HepG2 (cell line): ENCODE data around the gene YY1. TPM values are rescaled to one million over a fixed set of nuclear protein-coding genes. Genes with fewer than 3 reads are reported as not detected.

Source experiments
- GATAD2A ChIP-seq: IDR thresholded peaks from 2 replicates; pipeline ENCODE4 v1.6.1; 2016
- KLF16 ChIP-seq, 2 experiments: sonication (generic) in 1 of 2; formaldehyde crosslinking in 1 of 2; IDR thresholded peaks; 2 replicates each; pipeline versions ENCODE4 v1.6.1 to v1.8.0; 2016 to 2023; ENCODE audit warnings: missing genetic modification reagents in 2 of 2, missing compliant biosample characterization in 1 of 2
- MED8 ChIP-seq: sonication (generic); formaldehyde crosslinking; IDR thresholded peaks from 2 replicates; pipeline ENCODE4 v1.8.1; 2023; ENCODE audit warnings: mild to moderate bottlenecking, missing genetic modification reagents; ENCODE audit not compliant: insufficient replicate concordance
- MLLT10 ChIP-seq: sonication (generic); formaldehyde crosslinking; IDR thresholded peaks from 2 replicates; pipeline ENCODE4 v1.4.0; 2020; ENCODE audit warnings: missing genetic modification reagents
- MXI1 ChIP-seq: IDR thresholded peaks from 3 replicates; pipeline ENCODE4 v1.6.1; 2012; ENCODE audit warnings: low read depth, low read length, inconsistent platforms, borderline replicate concordance
- NFIB ChIP-seq: sonication (generic); formaldehyde crosslinking; IDR thresholded peaks from 2 replicates; pipeline ENCODE4 v1.9.0; 2021; ENCODE audit warnings: missing genetic modification reagents, mild to moderate bottlenecking, borderline replicate concordance
- SCMH1 ChIP-seq: sonication (generic); formaldehyde crosslinking; IDR thresholded peaks from 2 replicates; pipeline ENCODE4 v1.9.0; 2021; ENCODE audit warnings: missing genetic modification reagents, mild to moderate bottlenecking, borderline replicate concordance
- TEAD2 ChIP-seq: sonication (generic); formaldehyde crosslinking; IDR thresholded peaks from 2 replicates; pipeline ENCODE4 v1.9.0; 2021; ENCODE audit warnings: missing genetic modification reagents
- ZSCAN25 ChIP-seq: sonication (generic); formaldehyde crosslinking; IDR thresholded peaks from 2 replicates; pipeline ENCODE4 v1.8.0; 2022; ENCODE audit warnings: mild to moderate bottlenecking, missing genetic modification reagents
- polyA plus RNA-seq, 8 experiments: library from polyadenylated mRNA; depleted of rRNA in 3 of 8; stranded (reverse) in 7 of 8; unstranded in 1 of 8; fragments of >200 nt; fragmentation: Illumina TruSeq in 4 of 8; extraction: Trizol in 4 of 8; gene quantifications; 2 replicates each; pipeline versions ENCODE4 v1.2.1 to v1.2.3, GENCODE V29; 2011 to 2016; ENCODE audit warnings: low read depth in 4 of 8, missing spikeins in 1 of 8, mixed read lengths in 1 of 8; ENCODE audit not compliant: insufficient read depth in 1 of 8
- total RNA-seq, 5 experiments: library from RNA; depleted of rRNA; stranded (reverse); fragments of >200 nt; fragmentation: Illumina TruSeq; extraction: Trizol; gene quantifications; 2 replicates each; pipeline ENCODE4 v1.2.3, GENCODE V29; 2016; ENCODE audit warnings: low read depth in 1 of 5
- TF ChIP-seq, protein P1 (sequence below): sonication (generic); formaldehyde crosslinking; IDR thresholded peaks from 2 replicates; pipeline ENCODE4 v1.4.0; 2020; ENCODE audit warnings: mild to moderate bottlenecking, missing genetic modification reagents
- TF ChIP-seq, protein P2 (sequence below): sonication (generic); formaldehyde crosslinking; IDR thresholded peaks from 2 replicates; pipeline ENCODE4 v1.5.0; 2020; ENCODE audit warnings: mild to moderate bottlenecking, low read depth, missing genetic modification reagents, borderline replicate concordance
- TF ChIP-seq, protein P3 (sequence below), 2 experiments: fragments of 450-650 bp in 1 of 2; sonication (generic) in 1 of 2; formaldehyde crosslinking; IDR thresholded peaks; 2 replicates each; pipeline versions ENCODE4 v1.5.0 to v1.8.0; 2020 to 2022; ENCODE audit warnings: mild to moderate bottlenecking in 1 of 2, missing genetic modification reagents in 1 of 2
- TF ChIP-seq, protein P4 (sequence below): sonication (generic); formaldehyde crosslinking; IDR thresholded peaks from 2 replicates; pipeline ENCODE4 v1.5.0; 2020; ENCODE audit warnings: mild to moderate bottlenecking, missing genetic modification reagents
- TF ChIP-seq, protein P5 (sequence below): sonication (generic); formaldehyde crosslinking; conservative IDR thresholded peaks from 2 replicates; pipeline ENCODE4 v1.5.0; 2020; ENCODE audit warnings: missing genetic modification reagents
- TF ChIP-seq, protein P6 (sequence below): sonication (generic); formaldehyde crosslinking; IDR thresholded peaks from 2 replicates; pipeline ENCODE4 v1.5.1; 2020; ENCODE audit warnings: missing genetic modification reagents, mild to moderate bottlenecking, borderline replicate concordance

YY1 gene
- total and polyA plus RNA-seq, 2 of the 13 experiments (the other 11 are each of a cell fraction or from before 2014, with no cell fraction given), result 29.4 to 68.1 TPM

DNA sequence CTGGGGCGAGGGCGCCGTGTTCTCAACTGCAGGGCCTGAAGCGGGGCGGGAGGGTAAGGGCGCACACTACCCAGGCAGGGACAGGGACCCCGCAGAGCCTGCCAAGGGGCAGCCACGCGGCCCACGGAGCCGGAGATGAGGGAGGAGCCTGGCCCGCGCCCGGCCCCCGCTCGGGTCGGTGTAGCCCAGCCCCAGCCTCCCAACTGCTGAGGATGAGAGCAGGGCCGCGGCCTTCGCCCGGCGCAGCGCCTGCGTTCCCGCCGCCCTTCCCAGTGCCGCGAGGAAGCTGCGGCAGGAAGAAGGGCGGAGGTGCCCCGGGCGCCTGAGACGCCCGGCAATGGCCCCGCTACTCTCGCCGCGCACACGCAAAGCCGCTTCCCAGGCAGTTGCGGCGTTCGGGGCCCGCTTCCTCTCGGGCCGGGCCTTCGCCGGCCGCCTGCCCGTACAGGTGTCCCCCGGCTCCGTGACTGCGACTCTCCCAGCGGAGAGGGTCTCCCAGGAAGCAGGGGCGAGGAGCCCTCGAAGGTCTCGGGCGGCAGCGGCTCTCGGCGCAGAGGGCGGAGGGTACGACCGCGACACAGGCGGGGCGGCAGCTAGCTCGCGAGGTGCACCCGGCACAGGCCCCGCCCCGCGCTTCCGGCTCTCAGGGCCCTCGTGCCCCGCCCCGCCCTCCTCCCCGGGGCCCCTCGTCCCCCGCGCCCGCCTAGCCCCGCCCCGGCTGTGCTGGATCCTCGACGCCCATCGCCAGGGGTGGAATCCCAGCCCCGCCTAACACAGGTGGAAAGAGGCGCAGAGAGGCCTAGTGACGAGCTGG is 24.8 kb upstream of the YY1 start (continued):
- TF ChIP-seq GATAD2A (CRISPR knock-in tag), result 0 out of 2 replicates have a peak, but pooled peaks have one; percentile 2
- TF ChIP-seq, protein P1, sequence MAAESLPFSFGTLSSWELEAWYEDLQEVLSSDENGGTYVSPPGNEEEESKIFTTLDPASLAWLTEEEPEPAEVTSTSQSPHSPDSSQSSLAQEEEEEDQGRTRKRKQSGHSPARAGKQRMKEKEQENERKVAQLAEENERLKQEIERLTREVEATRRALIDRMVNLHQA (CRISPR knock-in tag), result no peak
- peak in 1 of 2 experiments; percentile 91; a peak in 2 of 4 replicates for TF ChIP-seq KLF16 (CRISPR knock-in tag; IDR thresholded peaks at IDR 0.05)
- TF ChIP-seq, protein P2, sequence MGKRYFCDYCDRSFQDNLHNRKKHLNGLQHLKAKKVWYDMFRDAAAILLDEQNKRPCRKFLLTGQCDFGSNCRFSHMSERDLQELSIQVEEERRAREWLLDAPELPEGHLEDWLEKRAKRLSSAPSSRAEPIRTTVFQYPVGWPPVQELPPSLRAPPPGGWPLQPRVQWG, result no peak
- TF ChIP-seq, protein P3, sequence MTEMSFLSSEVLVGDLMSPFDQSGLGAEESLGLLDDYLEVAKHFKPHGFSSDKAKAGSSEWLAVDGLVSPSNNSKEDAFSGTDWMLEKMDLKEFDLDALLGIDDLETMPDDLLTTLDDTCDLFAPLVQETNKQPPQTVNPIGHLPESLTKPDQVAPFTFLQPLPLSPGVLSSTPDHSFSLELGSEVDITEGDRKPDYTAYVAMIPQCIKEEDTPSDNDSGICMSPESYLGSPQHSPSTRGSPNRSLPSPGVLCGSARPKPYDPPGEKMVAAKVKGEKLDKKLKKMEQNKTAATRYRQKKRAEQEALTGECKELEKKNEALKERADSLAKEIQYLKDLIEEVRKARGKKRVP (CRISPR knock-in tag; IDR thresholded peaks at IDR 0.05), result no peak; a peak in 1 of 4 replicates
- TF ChIP-seq NFIB (CRISPR knock-in tag), result no peak
- TF ChIP-seq TEAD2 (CRISPR knock-in tag), result no peak
- peak; percentile 26; the same call in 1 of the 3 replicates for TF ChIP-seq MXI1
- no peak for TF ChIP-seq MED8 (CRISPR knock-in tag)
- no peak for TF ChIP-seq SCMH1 (CRISPR knock-in tag)
- TF ChIP-seq, protein P4, sequence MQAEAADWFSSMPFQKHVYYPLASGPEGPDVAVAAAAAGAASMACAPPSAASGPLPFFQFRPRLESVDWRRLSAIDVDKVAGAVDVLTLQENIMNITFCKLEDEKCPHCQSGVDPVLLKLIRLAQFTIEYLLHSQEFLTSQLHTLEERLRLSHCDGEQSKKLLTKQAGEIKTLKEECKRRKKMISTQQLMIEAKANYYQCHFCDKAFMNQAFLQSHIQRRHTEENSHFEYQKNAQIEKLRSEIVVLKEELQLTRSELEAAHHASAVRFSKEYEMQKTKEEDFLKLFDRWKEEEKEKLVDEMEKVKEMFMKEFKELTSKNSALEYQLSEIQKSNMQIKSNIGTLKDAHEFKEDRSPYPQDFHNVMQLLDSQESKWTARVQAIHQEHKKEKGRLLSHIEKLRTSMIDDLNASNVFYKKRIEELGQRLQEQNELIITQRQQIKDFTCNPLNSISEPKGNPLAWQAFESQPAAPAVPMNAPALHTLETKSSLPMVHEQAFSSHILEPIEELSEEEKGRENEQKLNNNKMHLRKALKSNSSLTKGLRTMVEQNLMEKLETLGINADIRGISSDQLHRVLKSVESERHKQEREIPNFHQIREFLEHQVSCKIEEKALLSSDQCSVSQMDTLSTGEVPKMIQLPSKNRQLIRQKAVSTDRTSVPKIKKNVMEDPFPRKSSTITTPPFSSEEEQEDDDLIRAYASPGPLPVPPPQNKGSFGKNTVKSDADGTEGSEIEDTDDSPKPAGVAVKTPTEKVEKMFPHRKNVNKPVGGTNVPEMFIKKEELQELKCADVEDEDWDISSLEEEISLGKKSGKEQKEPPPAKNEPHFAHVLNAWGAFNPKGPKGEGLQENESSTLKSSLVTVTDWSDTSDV (CRISPR knock-in tag), result peak; percentile 68
- TF ChIP-seq, protein P5, sequence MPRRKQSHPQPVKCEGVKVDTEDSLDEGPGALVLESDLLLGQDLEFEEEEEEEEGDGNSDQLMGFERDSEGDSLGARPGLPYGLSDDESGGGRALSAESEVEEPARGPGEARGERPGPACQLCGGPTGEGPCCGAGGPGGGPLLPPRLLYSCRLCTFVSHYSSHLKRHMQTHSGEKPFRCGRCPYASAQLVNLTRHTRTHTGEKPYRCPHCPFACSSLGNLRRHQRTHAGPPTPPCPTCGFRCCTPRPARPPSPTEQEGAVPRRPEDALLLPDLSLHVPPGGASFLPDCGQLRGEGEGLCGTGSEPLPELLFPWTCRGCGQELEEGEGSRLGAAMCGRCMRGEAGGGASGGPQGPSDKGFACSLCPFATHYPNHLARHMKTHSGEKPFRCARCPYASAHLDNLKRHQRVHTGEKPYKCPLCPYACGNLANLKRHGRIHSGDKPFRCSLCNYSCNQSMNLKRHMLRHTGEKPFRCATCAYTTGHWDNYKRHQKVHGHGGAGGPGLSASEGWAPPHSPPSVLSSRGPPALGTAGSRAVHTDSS (CRISPR knock-in tag), result no peak
- TF ChIP-seq MLLT10 (CRISPR knock-in tag), result no peak
- TF ChIP-seq, protein P6, sequence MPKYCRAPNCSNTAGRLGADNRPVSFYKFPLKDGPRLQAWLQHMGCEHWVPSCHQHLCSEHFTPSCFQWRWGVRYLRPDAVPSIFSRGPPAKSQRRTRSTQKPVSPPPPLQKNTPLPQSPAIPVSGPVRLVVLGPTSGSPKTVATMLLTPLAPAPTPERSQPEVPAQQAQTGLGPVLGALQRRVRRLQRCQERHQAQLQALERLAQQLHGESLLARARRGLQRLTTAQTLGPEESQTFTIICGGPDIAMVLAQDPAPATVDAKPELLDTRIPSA, result 0 out of 2 replicates have a peak, but pooled peaks have one; percentile 50
- no peak; the same call in 1 of the 2 replicates for TF ChIP-seq ZSCAN25
